ENCODE measurements around the gene ARHGAP5.
"Not testable (repeated sequence)": the region's sequence is repeated elsewhere in the genome, so short reads cannot be mapped to it uniquely, and the experiment has no call there.

ARHGAP5 gene

GRCh38 chr14:32131689-32132088, 54.6 kb downstream of the ARHGAP5 start:
- ATAC-seq: not testable (repeated sequence)

GRCh38 chr14:32134448-32135097, 57.5 kb downstream of the ARHGAP5 start:
- no peak for TF ChIP-seq TSHZ2 (CRISPR knock-in tag; IDR thresholded peaks at IDR 0.05)
- peak; percentile 87 for TF ChIP-seq ISL1 (CRISPR knock-in tag; IDR thresholded peaks at IDR 0.05)
- TF ChIP-seq ZNF8 (CRISPR knock-in tag; IDR thresholded peaks at IDR 0.05): no peak
- peak; percentile 71 for ATAC-seq

GRCh38 chr14:32136027-32136825, 59.1 kb downstream of the ARHGAP5 start:
- TF ChIP-seq ZFP3 (CRISPR knock-in tag; IDR thresholded peaks at IDR 0.05) (no peak), ZNF70 (CRISPR knock-in tag; IDR thresholded peaks at IDR 0.05) (peak; percentile 84)
- ATAC-seq: no peak

GRCh38 chr14:32137313-32137712, 60.2 kb downstream of the ARHGAP5 start:
- TF ChIP-seq ISL1 (CRISPR knock-in tag; IDR thresholded peaks at IDR 0.05): no peak
- no peak for ATAC-seq

- no peak for ATAC-seq
- no peak for TF ChIP-seq BACH2 (CRISPR knock-in tag; IDR thresholded peaks at IDR 0.05; ENCODE audit: borderline replicate concordance)
- no peak for TF ChIP-seq ZFP30 (CRISPR knock-in tag; IDR thresholded peaks at IDR 0.05)
- no peak for TF ChIP-seq PPARA (CRISPR knock-in tag; IDR thresholded peaks at IDR 0.05; ENCODE audit: borderline replicate concordance)
- TF ChIP-seq TOX (CRISPR knock-in tag; IDR thresholded peaks at IDR 0.05; ENCODE audit: borderline replicate concordance): no peak
- no peak for TF ChIP-seq ESRRG (CRISPR knock-in tag; IDR thresholded peaks at IDR 0.05)
- no peak for TF ChIP-seq ZFP3 (CRISPR knock-in tag; IDR thresholded peaks at IDR 0.05)
- no peak for TF ChIP-seq ZC3H10 (CRISPR knock-in tag; IDR thresholded peaks at IDR 0.05)
- TF ChIP-seq CSRNP3 (CRISPR knock-in tag; IDR thresholded peaks at IDR 0.05): no peak
- no peak for TF ChIP-seq TSHZ2 (CRISPR knock-in tag; IDR thresholded peaks at IDR 0.05)
Observed at GRCh38 chr14:32137892-32138291, 60.8 kb downstream of the ARHGAP5 start.

- ATAC-seq: no peak
- TF ChIP-seq RARB (CRISPR knock-in tag; IDR thresholded peaks at IDR 0.05) (no peak), BACH2 (CRISPR knock-in tag; IDR thresholded peaks at IDR 0.05; ENCODE audit: borderline replicate concordance) (no peak), ZFP30 (CRISPR knock-in tag; IDR thresholded peaks at IDR 0.05) (no peak), ZNF565 (CRISPR knock-in tag; conservative IDR thresholded peaks at IDR 0.05; ENCODE audit: low read depth) (no peak), ZC3H10 (CRISPR knock-in tag; IDR thresholded peaks at IDR 0.05) (no peak), ZFP3 (CRISPR knock-in tag; IDR thresholded peaks at IDR 0.05) (no peak), TCF4 (CRISPR knock-in tag; IDR thresholded peaks at IDR 0.05; ENCODE audit: borderline replicate concordance) (no peak), ESRRG (CRISPR knock-in tag; IDR thresholded peaks at IDR 0.05) (no peak), TOX (CRISPR knock-in tag; IDR thresholded peaks at IDR 0.05; ENCODE audit: borderline replicate concordance) (no peak), POU6F1 (CRISPR knock-in tag; IDR thresholded peaks at IDR 0.05; ENCODE audit: borderline replicate concordance, low read depth) (no peak), PPARA (CRISPR knock-in tag; IDR thresholded peaks at IDR 0.05; ENCODE audit: borderline replicate concordance) (no peak), SNAI2 (CRISPR knock-in tag; IDR thresholded peaks at IDR 0.05) (no peak), ZNF70 (CRISPR knock-in tag; IDR thresholded peaks at IDR 0.05) (no peak), GLIS3 (CRISPR knock-in tag; IDR thresholded peaks at IDR 0.05) (no peak), ZNF8 (CRISPR knock-in tag; IDR thresholded peaks at IDR 0.05) (no peak), CSRNP3 (CRISPR knock-in tag; IDR thresholded peaks at IDR 0.05) (no peak), ISL1 (CRISPR knock-in tag; IDR thresholded peaks at IDR 0.05) (no peak)
Observed at GRCh38 chr14:32142341-32142740, 65.2 kb downstream of the ARHGAP5 start.

Measured in SK-N-SH treated with all-trans-retinoic acid at 6 μM for 48 hours (cell line).